Activated CD4-positive, alpha-beta T cell treated with anti-CD3 and anti-CD28 coated beads, Interleukin-2, amount 50 U/mL, for 16 hours (primary cell): ENCODE measurements around the gene NRG2.

Source experiments
- DNase-seq: peaks from one replicate; pipeline ENCODE4 v3.0.0-alpha.2; 2020

Gene NRG2

GRCh38 chr5:139806726-139807646, 236.1 kb downstream of the NRG2 start:
- DNase-seq = no peak

GRCh38 chr5:139806111-139806510, 237.0 kb downstream of the NRG2 start:
- DNase-seq = no peak

GRCh38 chr5:139805545-139805944, 237.6 kb downstream of the NRG2 start:
- DNase-seq = no peak

GRCh38 chr5:139804800-139805397, 238.2 kb downstream of the NRG2 start:
- no peak for DNase-seq

- no peak for DNase-seq
Observed at GRCh38 chr5:139803978-139804377, 239.1 kb downstream of the NRG2 start.

- no peak for DNase-seq
Observed at GRCh38 chr5:139799359-139799758, 243.7 kb downstream of the NRG2 start.

GRCh38 chr5:139798883-139799282, 244.2 kb downstream of the NRG2 start:
- DNase-seq = no peak

- DNase-seq = no peak
Observed at GRCh38 chr5:139797856-139798510, 245.1 kb downstream of the NRG2 start.

- no peak for DNase-seq
Observed at GRCh38 chr5:139797335-139797734, 245.8 kb downstream of the NRG2 start.
